Measurements from ENCODE around the gene CPEB2.

DNA sequence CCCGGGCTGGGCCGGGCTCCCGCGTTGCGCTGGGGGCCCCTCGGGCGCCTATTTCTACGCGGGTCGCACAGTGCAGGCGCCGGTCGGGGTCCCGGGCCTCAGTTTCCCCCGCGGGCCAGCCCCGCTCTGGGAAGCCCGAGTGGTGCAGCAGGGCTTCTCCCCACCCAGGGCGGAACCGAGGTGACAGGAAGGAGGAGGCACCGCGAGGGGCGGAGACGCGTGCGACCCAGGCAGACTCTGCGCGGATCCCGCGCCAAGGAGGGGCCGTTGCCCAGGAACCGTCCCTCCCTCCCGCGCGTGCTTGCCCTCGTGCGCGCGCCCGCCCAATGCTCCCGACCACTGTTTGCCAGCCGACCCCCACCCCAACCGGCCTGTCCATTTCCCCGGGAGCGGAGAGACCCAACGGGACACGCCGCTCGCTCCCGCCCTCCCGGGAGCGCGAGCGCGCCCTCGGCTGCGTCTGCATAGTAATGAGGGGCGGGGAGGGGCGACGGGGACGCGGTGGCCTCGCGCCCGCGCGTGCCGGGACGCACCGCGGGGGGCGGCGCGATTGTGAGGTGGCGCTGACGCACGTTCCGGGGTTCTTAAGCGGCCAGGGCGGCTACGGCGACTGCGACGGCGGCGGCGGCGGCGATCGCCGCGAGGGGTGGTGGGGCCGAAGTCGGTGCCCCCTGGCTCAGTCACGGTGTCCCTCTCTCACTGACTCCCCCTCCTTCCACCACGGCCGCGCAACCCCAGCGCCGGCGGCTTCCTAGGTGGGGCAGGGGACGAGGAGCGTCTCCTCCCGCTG is at the start of gene CPEB2:
- TF ChIP-seq POLR2A (IDR thresholded peaks at IDR 0.05; ENCODE audit: low read depth, low read length), result peak; percentile 93
- TF ChIP-seq TAF1 (IDR thresholded peaks at IDR 0.05; ENCODE audit: borderline replicate concordance, low read depth, low read length), result peak; percentile 42; the same call in 1 of the 2 replicates
- TF ChIP-seq POLR2AphosphoS5 (IDR thresholded peaks at IDR 0.05; ENCODE audit: low read depth, low read length), result peak; percentile 95

Data from GM12892 (cell line).